Measurements from ENCODE around the gene TOGARAM2. TPM values are rescaled to one million over a fixed set of nuclear protein-coding genes. Genes with fewer than 3 reads are reported as not detected.

Gene TOGARAM2
- total RNA-seq, 2 experiments from 2014 or later: 10.0 to 10.5 TPM

DNA sequence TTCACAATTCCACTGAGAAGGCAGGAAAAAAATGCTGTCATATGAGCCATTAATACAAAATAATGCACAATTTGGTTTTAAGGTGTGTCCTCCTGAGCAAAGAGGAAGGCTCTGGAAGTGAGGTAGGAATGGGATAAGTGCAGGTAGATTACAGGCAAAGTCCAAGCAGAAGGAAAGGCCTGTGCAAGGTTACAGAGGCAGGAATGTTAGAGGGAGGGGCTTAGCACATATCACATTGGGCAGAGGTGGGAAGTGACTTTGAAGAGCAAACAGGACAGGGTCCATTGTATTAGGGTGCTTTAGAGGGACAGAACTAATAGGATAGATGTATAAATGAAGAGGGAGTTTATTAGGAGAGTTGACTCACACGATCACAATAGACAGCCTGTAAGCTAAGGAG, 119.5 kb downstream of the TOGARAM2 start:
- ATAC-seq (no peak), DNase-seq (no peak)
- no peak overlapping the region for H3K4me3 Mint-ChIP-seq
- no peaks in the 10 kb centered on the region for H3K36me3 Mint-ChIP-seq (ENCODE audit: low read depth)
- H3K4me1 Mint-ChIP-seq (ENCODE audit: low read depth): no peaks in the 10 kb centered on the region
- CTCF ChIA-PET: no interaction called here
- H3K27me3 Mint-ChIP-seq (ENCODE audit: low read depth): peaks cover 16% of the 10 kb centered on the region
- POLR2A ChIA-PET: no interaction called here
- no peak overlapping the region for H3K27ac Mint-ChIP-seq
- H3K9me3 Mint-ChIP-seq (ENCODE audit: insufficient read depth): no peaks in the 10 kb centered on the region

Other genes starting within 250 kb of the TOGARAM2 start
- gene PPP1CB, start 229.5 kb upstream of the TOGARAM2 start, total RNA-seq: 100 to 1,000 TPM; 174 to 183 TPM
- gene SPDYA, start 170.5 kb upstream of the TOGARAM2 start, total RNA-seq: 1 to 10 TPM; 1.2 TPM
- 10 to 100 TPM; 15.1 to 15.5 TPM for gene TRMT61B, start 111.0 kb upstream of the TOGARAM2 start, total RNA-seq
- 10 to 100 TPM; 70.3 to 81.2 TPM for gene WDR43, start 86.6 kb upstream of the TOGARAM2 start, total RNA-seq
- not detected for gene PCARE, start 93.2 kb downstream of the TOGARAM2 start, total RNA-seq
- gene CLIP4, start 134.1 kb downstream of the TOGARAM2 start, total RNA-seq: 10 to 100 TPM; 20.1 to 21.9 TPM